HepG2 (cell line): Measurements from ENCODE around the gene RNF8. TPM values are rescaled to one million over a fixed set of nuclear protein-coding genes. Genes with fewer than 3 reads are reported as not detected.

Source experiments
- CREB1 ChIP-seq, 2 experiments: fragments of 450-650 bp in 1 of 2; IDR thresholded peaks; 2 replicates each; pipeline ENCODE4 v1.6.1; 2016 to 2017; ENCODE audit warnings: control low read depth in 1 of 2, mild to moderate bottlenecking in 1 of 2, missing compliant biosample characterization in 1 of 2, missing genetic modification characterization in 1 of 2
- RFX5 ChIP-seq: IDR thresholded peaks from 2 replicates; pipeline ENCODE4 v1.6.1; 2011; ENCODE audit warnings: low read depth, low read length, improper control_type of control experiment
- RORA ChIP-seq: sonication (generic); formaldehyde crosslinking; IDR thresholded peaks from 2 replicates; pipeline ENCODE4 v1.5.0; 2020; ENCODE audit warnings: mild to moderate bottlenecking, missing genetic modification reagents, moderate library complexity
- SP1 ChIP-seq, 2 experiments: fragments of 450-650 bp in 1 of 2; sonication (generic) in 1 of 2; formaldehyde crosslinking in 1 of 2; IDR thresholded peaks; 2 replicates each; pipeline versions ENCODE4 v1.4.0 to v1.6.1; 2016 to 2020; ENCODE audit warnings: missing genetic modification reagents in 1 of 2
- SP5 ChIP-seq: IDR thresholded peaks from 2 replicates; pipeline ENCODE4 v1.6.1; 2016; ENCODE audit warnings: low read depth, borderline replicate concordance
- ZNF12 ChIP-seq: sonication (generic); formaldehyde crosslinking; IDR thresholded peaks from 2 replicates; pipeline ENCODE4 v1.5.0; 2020; ENCODE audit warnings: missing genetic modification reagents
- ZNF205 ChIP-seq: IDR thresholded peaks from 2 replicates; pipeline ENCODE4 v1.6.1; 2018; ENCODE audit warnings: missing biosample characterization, missing genetic modification reagents
- ZNF225 ChIP-seq: sonication (generic); formaldehyde crosslinking; IDR thresholded peaks from 2 replicates; pipeline ENCODE4 v1.4.0; 2020; ENCODE audit warnings: mild to moderate bottlenecking, missing genetic modification reagents
- ZNF274 ChIP-seq: sonication (generic); formaldehyde crosslinking; IDR thresholded peaks from 2 replicates; pipeline ENCODE4 v1.5.1; 2020; ENCODE audit warnings: mild to moderate bottlenecking, missing genetic modification reagents
- ZNF562 ChIP-seq: sonication (generic); formaldehyde crosslinking; IDR thresholded peaks from 2 replicates; pipeline ENCODE4 v1.8.0; 2022; ENCODE audit warnings: missing genetic modification reagents, borderline replicate concordance
- ZNF776 ChIP-seq: sonication (generic); formaldehyde crosslinking; IDR thresholded peaks from 2 replicates; pipeline ENCODE4 v1.4.0; 2020; ENCODE audit warnings: mild to moderate bottlenecking, missing genetic modification reagents
- ZNF788 ChIP-seq: sonication (generic); formaldehyde crosslinking; IDR thresholded peaks from 2 replicates; pipeline ENCODE4 v1.5.0; 2020; ENCODE audit warnings: mild to moderate bottlenecking, missing genetic modification reagents, borderline replicate concordance
- polyA plus RNA-seq, 8 experiments: library from polyadenylated mRNA; depleted of rRNA in 3 of 8; stranded (reverse) in 7 of 8; unstranded in 1 of 8; fragments of >200 nt; fragmentation: Illumina TruSeq in 4 of 8; extraction: Trizol in 4 of 8; gene quantifications; 2 replicates each; pipeline versions ENCODE4 v1.2.1 to v1.2.3, GENCODE V29; 2011 to 2016; ENCODE audit warnings: low read depth in 4 of 8, missing spikeins in 1 of 8, mixed read lengths in 1 of 8; ENCODE audit not compliant: insufficient read depth in 1 of 8
- total RNA-seq, 5 experiments: library from RNA; depleted of rRNA; stranded (reverse); fragments of >200 nt; fragmentation: Illumina TruSeq; extraction: Trizol; gene quantifications; 2 replicates each; pipeline ENCODE4 v1.2.3, GENCODE V29; 2016; ENCODE audit warnings: low read depth in 1 of 5
- TF ChIP-seq, protein P1 (sequence below): sonication (generic); formaldehyde crosslinking; IDR thresholded peaks from 2 replicates; pipeline ENCODE4 v1.8.0; 2022; ENCODE audit warnings: mild to moderate bottlenecking, missing genetic modification reagents
- TF ChIP-seq, protein P2 (sequence below): sonication (generic); formaldehyde crosslinking; conservative IDR thresholded peaks from 2 replicates; pipeline ENCODE4 v1.4.0; 2020; ENCODE audit warnings: missing genetic modification reagents
- TF ChIP-seq, protein P3 (sequence below): sonication (generic); formaldehyde crosslinking; IDR thresholded peaks from 2 replicates; pipeline ENCODE4 v1.4.0; 2020; ENCODE audit warnings: missing genetic modification reagents
- TF ChIP-seq, protein P4 (sequence below): sonication (generic); formaldehyde crosslinking; IDR thresholded peaks from 2 replicates; pipeline ENCODE4 v1.8.1; 2023; ENCODE audit warnings: mild to moderate bottlenecking, missing genetic modification reagents
- TF ChIP-seq, protein P5 (sequence below): sonication (generic); formaldehyde crosslinking; conservative IDR thresholded peaks from 2 replicates; pipeline ENCODE4 v1.4.0; 2020; ENCODE audit warnings: missing genetic modification reagents

The RNF8 gene
- total and polyA plus RNA-seq, 2 of the 13 experiments (the other 11 are each of a cell fraction or from before 2014, with no cell fraction given): 21.8 to 47.6 TPM

DNA sequence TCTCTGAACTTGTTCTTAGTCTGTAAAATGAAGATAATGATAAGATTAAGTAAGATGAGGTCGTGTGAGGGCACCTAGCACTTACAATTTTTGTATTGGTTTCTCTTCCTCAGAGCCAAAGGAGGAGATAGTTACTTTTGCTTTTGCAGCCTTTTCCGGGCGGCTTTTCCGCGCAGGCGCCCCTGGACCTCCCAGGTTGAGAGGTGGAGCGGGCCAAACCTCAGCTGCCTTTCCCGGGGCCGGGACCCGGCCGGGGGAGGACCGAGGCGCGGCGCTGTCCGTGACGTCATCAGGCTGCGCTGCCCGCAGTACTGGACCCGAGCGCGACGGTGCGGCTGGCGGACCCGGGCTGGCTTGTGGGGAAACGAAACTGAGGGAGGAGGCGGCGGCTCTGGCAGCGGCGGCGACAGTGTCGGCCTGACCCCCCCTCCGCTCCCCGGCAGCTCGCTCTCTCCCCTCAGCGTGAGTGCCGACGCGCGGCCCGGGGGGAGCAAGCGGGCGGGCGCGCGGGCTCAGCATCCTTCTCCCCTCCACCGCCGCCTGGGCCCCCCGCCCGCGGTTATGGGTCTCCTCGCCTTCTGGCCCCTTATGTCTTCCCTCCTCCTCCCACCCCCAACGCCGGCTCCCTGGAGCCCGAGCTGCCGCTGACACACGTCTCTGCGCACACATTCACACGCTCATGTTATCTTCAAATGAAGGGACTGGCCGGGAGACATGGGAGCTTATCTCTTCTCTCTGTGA lies 79.3 kb downstream of the RNF8 start, which contains the start of gene CMTR1 (continued):
- TF ChIP-seq, protein P1, sequence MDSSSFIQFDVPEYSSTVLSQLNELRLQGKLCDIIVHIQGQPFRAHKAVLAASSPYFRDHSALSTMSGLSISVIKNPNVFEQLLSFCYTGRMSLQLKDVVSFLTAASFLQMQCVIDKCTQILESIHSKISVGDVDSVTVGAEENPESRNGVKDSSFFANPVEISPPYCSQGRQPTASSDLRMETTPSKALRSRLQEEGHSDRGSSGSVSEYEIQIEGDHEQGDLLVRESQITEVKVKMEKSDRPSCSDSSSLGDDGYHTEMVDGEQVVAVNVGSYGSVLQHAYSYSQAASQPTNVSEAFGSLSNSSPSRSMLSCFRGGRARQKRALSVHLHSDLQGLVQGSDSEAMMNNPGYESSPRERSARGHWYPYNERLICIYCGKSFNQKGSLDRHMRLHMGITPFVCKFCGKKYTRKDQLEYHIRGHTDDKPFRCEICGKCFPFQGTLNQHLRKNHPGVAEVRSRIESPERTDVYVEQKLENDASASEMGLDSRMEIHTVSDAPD (CRISPR knock-in tag): no peak; the same call in 1 of the 2 replicates
- TF ChIP-seq RORA (CRISPR knock-in tag) (no peak), ZNF225 (CRISPR knock-in tag) (peak; percentile 34; the same call in 1 of the 2 replicates), ZNF12 (CRISPR knock-in tag) (peak; percentile 54; the same call in 1 of the 2 replicates), ZNF776 (CRISPR knock-in tag) (peak; percentile 68; the same call in 1 of the 2 replicates), RFX5 (peak; percentile 87), SP5 (CRISPR knock-in tag) (0 out of 2 replicates have a peak, but pooled peaks have one; percentile 21), CREB1 (IDR thresholded peaks at IDR 0.05) (peak; percentile 100), CREB1 (CRISPR knock-in tag; IDR thresholded peaks at IDR 0.05) (peak; percentile 98), ZNF562 (CRISPR knock-in tag) (no peak), ZNF788 (peak; percentile 91; the same call in 1 of the 2 replicates), ZNF274 (peak; percentile 89), ZNF205 (CRISPR knock-in tag) (peak; percentile 90; the same call in 1 of the 2 replicates), SP1 (IDR thresholded peaks at IDR 0.05) (no peak), SP1 (CRISPR knock-in tag; IDR thresholded peaks at IDR 0.05) (peak; percentile 80)
- TF ChIP-seq, protein P2, sequence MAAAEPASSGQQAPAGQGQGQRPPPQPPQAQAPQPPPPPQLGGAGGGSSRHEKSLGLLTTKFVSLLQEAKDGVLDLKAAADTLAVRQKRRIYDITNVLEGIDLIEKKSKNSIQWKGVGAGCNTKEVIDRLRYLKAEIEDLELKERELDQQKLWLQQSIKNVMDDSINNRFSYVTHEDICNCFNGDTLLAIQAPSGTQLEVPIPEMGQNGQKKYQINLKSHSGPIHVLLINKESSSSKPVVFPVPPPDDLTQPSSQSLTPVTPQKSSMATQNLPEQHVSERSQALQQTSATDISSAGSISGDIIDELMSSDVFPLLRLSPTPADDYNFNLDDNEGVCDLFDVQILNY (CRISPR knock-in tag): peak; percentile 73; the same call in 1 of the 2 replicates
- TF ChIP-seq, protein P3, sequence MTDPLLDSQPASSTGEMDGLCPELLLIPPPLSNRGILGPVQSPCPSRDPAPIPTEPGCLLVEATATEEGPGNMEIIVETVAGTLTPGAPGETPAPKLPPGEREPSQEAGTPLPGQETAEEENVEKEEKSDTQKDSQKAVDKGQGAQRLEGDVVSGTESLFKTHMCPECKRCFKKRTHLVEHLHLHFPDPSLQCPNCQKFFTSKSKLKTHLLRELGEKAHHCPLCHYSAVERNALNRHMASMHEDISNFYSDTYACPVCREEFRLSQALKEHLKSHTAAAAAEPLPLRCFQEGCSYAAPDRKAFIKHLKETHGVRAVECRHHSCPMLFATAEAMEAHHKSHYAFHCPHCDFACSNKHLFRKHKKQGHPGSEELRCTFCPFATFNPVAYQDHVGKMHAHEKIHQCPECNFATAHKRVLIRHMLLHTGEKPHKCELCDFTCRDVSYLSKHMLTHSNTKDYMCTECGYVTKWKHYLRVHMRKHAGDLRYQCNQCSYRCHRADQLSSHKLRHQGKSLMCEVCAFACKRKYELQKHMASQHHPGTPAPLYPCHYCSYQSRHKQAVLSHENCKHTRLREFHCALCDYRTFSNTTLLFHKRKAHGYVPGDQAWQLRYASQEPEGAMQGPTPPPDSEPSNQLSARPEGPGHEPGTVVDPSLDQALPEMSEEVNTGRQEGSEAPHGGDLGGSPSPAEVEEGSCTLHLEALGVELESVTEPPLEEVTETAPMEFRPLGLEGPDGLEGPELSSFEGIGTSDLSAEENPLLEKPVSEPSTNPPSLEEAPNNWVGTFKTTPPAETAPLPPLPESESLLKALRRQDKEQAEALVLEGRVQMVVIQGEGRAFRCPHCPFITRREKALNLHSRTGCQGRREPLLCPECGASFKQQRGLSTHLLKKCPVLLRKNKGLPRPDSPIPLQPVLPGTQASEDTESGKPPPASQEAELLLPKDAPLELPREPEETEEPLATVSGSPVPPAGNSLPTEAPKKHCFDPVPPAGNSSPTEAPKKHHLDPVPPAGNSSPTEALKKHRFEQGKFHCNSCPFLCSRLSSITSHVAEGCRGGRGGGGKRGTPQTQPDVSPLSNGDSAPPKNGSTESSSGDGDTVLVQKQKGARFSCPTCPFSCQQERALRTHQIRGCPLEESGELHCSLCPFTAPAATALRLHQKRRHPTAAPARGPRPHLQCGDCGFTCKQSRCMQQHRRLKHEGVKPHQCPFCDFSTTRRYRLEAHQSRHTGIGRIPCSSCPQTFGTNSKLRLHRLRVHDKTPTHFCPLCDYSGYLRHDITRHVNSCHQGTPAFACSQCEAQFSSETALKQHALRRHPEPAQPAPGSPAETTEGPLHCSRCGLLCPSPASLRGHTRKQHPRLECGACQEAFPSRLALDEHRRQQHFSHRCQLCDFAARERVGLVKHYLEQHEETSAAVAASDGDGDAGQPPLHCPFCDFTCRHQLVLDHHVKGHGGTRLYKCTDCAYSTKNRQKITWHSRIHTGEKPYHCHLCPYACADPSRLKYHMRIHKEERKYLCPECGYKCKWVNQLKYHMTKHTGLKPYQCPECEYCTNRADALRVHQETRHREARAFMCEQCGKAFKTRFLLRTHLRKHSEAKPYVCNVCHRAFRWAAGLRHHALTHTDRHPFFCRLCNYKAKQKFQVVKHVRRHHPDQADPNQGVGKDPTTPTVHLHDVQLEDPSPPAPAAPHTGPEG: peak; percentile 72; the same call in 1 of the 2 replicates
- TF ChIP-seq, protein P4, sequence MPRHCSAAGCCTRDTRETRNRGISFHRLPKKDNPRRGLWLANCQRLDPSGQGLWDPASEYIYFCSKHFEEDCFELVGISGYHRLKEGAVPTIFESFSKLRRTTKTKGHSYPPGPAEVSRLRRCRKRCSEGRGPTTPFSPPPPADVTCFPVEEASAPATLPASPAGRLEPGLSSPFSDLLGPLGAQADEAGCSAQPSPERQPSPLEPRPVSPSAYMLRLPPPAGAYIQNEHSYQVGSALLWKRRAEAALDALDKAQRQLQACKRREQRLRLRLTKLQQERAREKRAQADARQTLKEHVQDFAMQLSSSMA: peak; percentile 84; the same call in 1 of the 2 replicates
- TF ChIP-seq, protein P5, sequence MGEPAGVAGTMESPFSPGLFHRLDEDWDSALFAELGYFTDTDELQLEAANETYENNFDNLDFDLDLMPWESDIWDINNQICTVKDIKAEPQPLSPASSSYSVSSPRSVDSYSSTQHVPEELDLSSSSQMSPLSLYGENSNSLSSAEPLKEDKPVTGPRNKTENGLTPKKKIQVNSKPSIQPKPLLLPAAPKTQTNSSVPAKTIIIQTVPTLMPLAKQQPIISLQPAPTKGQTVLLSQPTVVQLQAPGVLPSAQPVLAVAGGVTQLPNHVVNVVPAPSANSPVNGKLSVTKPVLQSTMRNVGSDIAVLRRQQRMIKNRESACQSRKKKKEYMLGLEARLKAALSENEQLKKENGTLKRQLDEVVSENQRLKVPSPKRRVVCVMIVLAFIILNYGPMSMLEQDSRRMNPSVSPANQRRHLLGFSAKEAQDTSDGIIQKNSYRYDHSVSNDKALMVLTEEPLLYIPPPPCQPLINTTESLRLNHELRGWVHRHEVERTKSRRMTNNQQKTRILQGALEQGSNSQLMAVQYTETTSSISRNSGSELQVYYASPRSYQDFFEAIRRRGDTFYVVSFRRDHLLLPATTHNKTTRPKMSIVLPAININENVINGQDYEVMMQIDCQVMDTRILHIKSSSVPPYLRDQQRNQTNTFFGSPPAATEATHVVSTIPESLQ (CRISPR knock-in tag): no peak; the same call in 1 of the 2 replicates
